Liver (tissue), 9 donors: ENCODE data around the gene TRIM41. TPM values are rescaled to one million over a fixed set of nuclear protein-coding genes. Genes with fewer than 3 reads are reported as not detected.

ENCODE experiments used
- DNase-seq: peaks from one replicate; pipeline ENCODE4 v3.0.0-alpha.2; 2017; ENCODE audit warnings: low spot score
- H3K27ac ChIP-seq, 2 donors: one replicate each; pipeline ENCODE4 v1.7.0; 2013; ENCODE audit warnings: inconsistent platforms in 2 of 2, low read length in 2 of 2, control low read depth in 1 of 2, low read depth in 1 of 2, mild to moderate bottlenecking in 1 of 2
- H3K27me3 ChIP-seq, 4 donors: one replicate each; pipeline versions ENCODE4 v1.6.1 to v1.7.0; 2013; ENCODE audit warnings: low read length in 3 of 4, inconsistent platforms in 1 of 4, mild to moderate bottlenecking in 1 of 4, moderate library complexity in 1 of 4; ENCODE audit not compliant: control insufficient read depth in 4 of 4, insufficient read depth in 4 of 4
- H3K36me3 ChIP-seq, 4 donors: one replicate each; pipeline versions ENCODE4 v1.6.1 to v1.7.0; 2013; ENCODE audit warnings: low read length in 3 of 4, mild to moderate bottlenecking in 3 of 4, low read depth in 1 of 4, moderate library complexity in 1 of 4; ENCODE audit not compliant: control insufficient read depth in 4 of 4, insufficient read depth in 3 of 4
- H3K4me1 ChIP-seq, 4 donors: one replicate each; pipeline versions ENCODE4 v1.6.1 to v1.7.0; 2013; ENCODE audit warnings: low read length in 3 of 4, mild to moderate bottlenecking in 3 of 4, moderate library complexity in 1 of 4; ENCODE audit not compliant: control insufficient read depth in 4 of 4, insufficient read depth in 4 of 4
- H3K4me3 ChIP-seq, 3 donors: one replicate each; pipeline versions ENCODE4 v1.6.1 to v1.7.0; 2013; ENCODE audit warnings: low read length in 3 of 3, control low read depth in 1 of 3, low read depth in 1 of 3, mild to moderate bottlenecking in 1 of 3
- H3K9ac ChIP-seq, 2 donors: one replicate each; pipeline ENCODE4 v1.7.0; 2013; ENCODE audit warnings: low read length in 2 of 2, mild to moderate bottlenecking in 2 of 2, moderate library complexity in 2 of 2, control low read depth in 1 of 2, low read depth in 1 of 2
- H3K9me3 ChIP-seq, 4 donors: one replicate each; pipeline versions ENCODE4 v1.6.1 to v1.7.0; 2013; ENCODE audit warnings: low read length in 3 of 4; ENCODE audit not compliant: control insufficient read depth in 4 of 4
- ATF3 ChIP-seq: IDR thresholded peaks from 2 replicates; pipeline ENCODE4 v1.6.1; 2016; ENCODE audit warnings: antibody characterized with exemption
- CTCF ChIP-seq: fragments of 150-350 bp; IDR thresholded peaks from 2 replicates; pipeline ENCODE4 v1.5.1; 2017; ENCODE audit warnings: improper control_type of control experiment, low read depth, low read length; ENCODE audit not compliant: missing input control
- FOXA2 ChIP-seq: IDR thresholded peaks from 2 replicates; pipeline ENCODE4 v1.6.1; 2016; ENCODE audit warnings: antibody characterized with exemption
- GABPA ChIP-seq, 2 donors: IDR thresholded peaks in 1 of 2; conservative IDR thresholded peaks in 1 of 2; 2 replicates each; pipeline ENCODE4 v1.6.1; 2016; ENCODE audit warnings: antibody characterized with exemption in 2 of 2, mild to moderate bottlenecking in 1 of 2, moderate library complexity in 1 of 2
- HNF4A ChIP-seq, 2 donors: conservative IDR thresholded peaks; 2 replicates each; pipeline ENCODE4 v1.6.1; 2016; ENCODE audit warnings: antibody characterized with exemption in 2 of 2, mild to moderate bottlenecking in 2 of 2
- HNF4G ChIP-seq: IDR thresholded peaks from 2 replicates; pipeline ENCODE4 v1.6.1; 2016; ENCODE audit warnings: antibody characterized with exemption
- JUND ChIP-seq, 2 donors: IDR thresholded peaks; 2 replicates each; pipeline ENCODE4 v1.6.1; 2016; ENCODE audit warnings: antibody characterized with exemption in 2 of 2
- RAD21 ChIP-seq, 2 donors: IDR thresholded peaks; 2 replicates each; pipeline ENCODE4 v1.6.1; 2016; ENCODE audit warnings: antibody characterized with exemption in 2 of 2, mild to moderate bottlenecking in 2 of 2
- REST ChIP-seq: IDR thresholded peaks from 2 replicates; pipeline ENCODE4 v1.6.1; 2016; ENCODE audit warnings: antibody characterized with exemption, mild to moderate bottlenecking
- SP1 ChIP-seq: IDR thresholded peaks from 2 replicates; pipeline ENCODE4 v1.6.1; 2018; ENCODE audit warnings: antibody characterized with exemption, mild to moderate bottlenecking
- TAF1 ChIP-seq: conservative IDR thresholded peaks from 2 replicates; pipeline ENCODE4 v1.6.1; 2016; ENCODE audit warnings: antibody characterized with exemption, mild to moderate bottlenecking
- YY1 ChIP-seq: IDR thresholded peaks from 2 replicates; pipeline ENCODE4 v1.6.1; 2016; ENCODE audit warnings: antibody characterized with exemption, mild to moderate bottlenecking
- ZBTB33 ChIP-seq: IDR thresholded peaks from 2 replicates; pipeline ENCODE4 v1.6.1; 2016; ENCODE audit warnings: antibody characterized with exemption
- WGBS: extraction: QIAGEN DNeasy Blood & Tissue Kit; methylation state at CpG from one replicate; pipeline ENCODE4 v1.1.7; 2013; 5-methylcytosine and 5-hydroxymethylcytosine counted together
- polyA plus RNA-seq, 2 donors: library from polyadenylated mRNA; stranded (reverse) in 1 of 2; unstranded in 1 of 2; fragments of 200-250 nt in 1 of 2; fragments of >200 nt in 1 of 2; fragmentation: Nextera tagmentation in 1 of 2; extraction: Ambion mirVana in 1 of 2; gene quantifications; one replicate each; pipeline versions ENCODE4 v1.2.1 to v1.2.3, GENCODE V29; 2013 to 2015
- total RNA-seq, 2 donors: library from RNA; depleted of rRNA; stranded (reverse); fragments of >200 nt; gene quantifications; one replicate each; pipeline ENCODE4 v1.2.3, GENCODE V29; 2014
- donor health status: healthy.
- donor health status: healthy.
- donor health status: healthy.
- donor health status: healthy.
- donor health status: healthy.

TRIM41 gene
- total and polyA plus RNA-seq, 4 donors = 2.8 to 14.1 (median 11.0) TPM

GRCh38 chr5:181234455-181235306, 11.6 kb downstream of the TRIM41 start (continued):
- TF ChIP-seq TAF1 = no peak
- no peak for TF ChIP-seq CTCF
- no peak for TF ChIP-seq HNF4A (conservative IDR thresholded peaks at IDR 0.05)
- TF ChIP-seq FOXA2 = no peak
- TF ChIP-seq GABPA (IDR thresholded peaks at IDR 0.05 in 1 of 2, conservative IDR thresholded peaks at IDR 0.05 in 1 of 2) = no peak
- no peak for TF ChIP-seq HNF4G

- Histone ChIP-seq H3K27ac (no peak overlapping the region), H3K27me3 (no peaks in the 10 kb centered on the region), H3K36me3 (peaks cover 35 to 86% (median 62%) of the 10 kb centered on the region in 4 donors), H3K9ac (no peak overlapping the region), H3K9me3 (no peaks in the 10 kb centered on the region), H3K4me3 (no peak overlapping the region), H3K4me1 (no peaks in the 10 kb centered on the region)
- 91% methylated on average over 5 of the region's 5 CpGs for WGBS
- TF ChIP-seq REST (no peak), FOXA2 (no peak), RAD21 (IDR thresholded peaks at IDR 0.05) (no peak), ZBTB33 (no peak), SP1 (no peak), ATF3 (no peak), YY1 (no peak), JUND (IDR thresholded peaks at IDR 0.05) (no peak)
- DNase-seq = no peak
Measured at GRCh38 chr5:181235323-181235688, 12.2 kb downstream of the TRIM41 start.
